Measurements from ENCODE around the gene MMP24OS.

The MMP24OS gene

DNA sequence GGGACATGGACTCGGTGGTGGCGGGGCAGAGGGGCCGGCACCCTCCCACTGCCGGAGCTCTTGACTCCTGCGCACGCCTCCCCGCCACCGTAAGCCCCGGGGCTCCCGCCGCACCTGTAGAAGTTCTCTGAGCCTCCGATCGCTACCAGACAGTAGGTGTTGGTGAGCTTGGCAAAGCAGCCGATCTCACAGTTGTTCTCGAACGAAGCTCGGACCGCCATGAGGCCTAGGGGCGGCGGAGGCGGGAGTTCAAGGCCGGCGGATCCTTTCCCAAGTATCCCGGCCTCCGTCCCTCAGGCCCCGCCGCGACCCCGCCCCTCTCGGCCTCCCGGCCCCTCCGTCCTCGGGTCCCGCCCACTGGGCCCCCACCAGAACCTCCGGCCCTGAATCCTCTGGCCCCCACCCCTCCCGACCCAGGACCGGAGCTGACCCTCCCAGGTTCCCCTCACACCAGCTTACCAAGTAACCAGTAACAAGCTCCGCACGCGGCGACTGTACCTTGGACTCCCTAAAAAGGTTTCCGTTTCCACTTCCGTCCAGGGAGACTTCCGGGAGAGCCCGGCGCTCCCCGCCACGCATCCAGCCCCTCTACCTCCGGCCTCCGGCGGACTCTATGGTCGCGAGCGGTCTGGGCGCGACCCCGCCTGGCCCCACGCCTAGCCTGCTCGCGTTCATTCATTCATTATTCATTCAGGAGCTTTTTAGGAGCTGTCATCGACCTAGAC, 6.5 kb upstream of the MMP24OS start, which contains the start of gene EIF6:
TSS of gene EIF6 (minus strand) at position 506 of the 725 bp plus-strand sequence. CDS start at position 221, 285 bp downstream.
- TF ChIP-seq NFRKB (IDR thresholded peaks at IDR 0.05) (no peak), SUZ12 (IDR thresholded peaks at IDR 0.05) (no peak), HDGF (IDR thresholded peaks at IDR 0.05; ENCODE audit: borderline replicate concordance) (no peak), ELF4 (IDR thresholded peaks at IDR 0.05) (peak; percentile 34; the same call in 1 of the 2 replicates), FOXM1 (IDR thresholded peaks at IDR 0.05; ENCODE audit: borderline replicate concordance) (no peak), L3MBTL2 (conservative IDR thresholded peaks at IDR 0.05) (peak; percentile 74), ARNT (IDR thresholded peaks at IDR 0.05) (no peak), ZNF384 (IDR thresholded peaks at IDR 0.05) (no peak), LEF1 (IDR thresholded peaks at IDR 0.05; ENCODE audit: borderline replicate concordance) (no peak)
- DNase-seq (ENCODE audit: extremely low spot score) = peak; percentile 93
- POLR2A ChIA-PET = interaction anchor here (1.0 to 2.3 kb wide), 11 partner anchors 9 to 170 kb away, joined by 3 to 17 read pairs (median 4); partner anchors contain the start of genes CEP250, EDEM2 and UQCC1
- CTCF ChIA-PET = interaction anchor here (0.7 to 1.0 kb wide), 3 partner anchors 20 to 140 kb away, joined by 3 to 4 read pairs (median 3); partner anchors contain the start of gene EDEM2

DNA sequence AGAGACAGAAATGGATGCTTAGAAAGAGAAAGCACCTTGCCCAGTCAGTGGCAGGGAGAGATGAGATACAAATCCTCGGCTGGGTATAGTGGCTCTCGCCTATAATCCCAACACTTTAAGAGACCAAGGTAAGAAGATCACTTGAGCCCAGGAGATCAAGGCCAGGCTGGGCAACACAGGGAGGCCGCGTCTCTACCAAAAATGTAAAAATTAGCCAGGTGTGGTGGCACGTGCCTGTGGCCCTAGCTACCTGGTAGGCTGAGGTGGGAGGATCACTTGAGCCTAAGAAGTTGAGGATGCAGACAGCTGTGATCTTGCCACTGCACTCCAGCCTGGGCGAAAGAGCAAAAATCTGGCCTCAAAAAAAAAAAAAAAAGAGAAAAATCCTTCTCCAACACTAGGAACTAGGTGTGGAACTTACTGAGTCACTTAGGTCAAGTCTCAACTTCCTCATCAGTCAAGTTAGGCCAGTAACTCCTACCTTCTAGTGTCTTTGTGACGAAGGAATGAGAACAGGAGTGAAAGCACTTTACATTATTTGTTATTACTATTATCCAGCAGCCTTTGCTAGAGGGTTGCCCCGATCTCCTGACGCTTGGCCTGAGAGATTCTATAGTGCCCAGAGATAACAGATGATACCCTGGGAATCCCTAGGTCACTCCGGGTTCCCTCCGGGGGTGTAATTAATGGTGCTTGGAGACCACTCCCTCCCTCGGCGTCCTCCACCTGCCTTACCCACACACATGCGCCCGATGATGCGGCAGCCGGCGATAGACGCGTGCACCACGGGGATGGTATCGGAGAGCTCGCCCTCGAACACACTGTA, 5.7 kb upstream of the MMP24OS start:
- no peak for DNase-seq (ENCODE audit: extremely low spot score)
- CTCF ChIA-PET = interaction anchor here (0.7 kb wide), 1 partner anchor 179 kb away, joined by 3 read pairs; no protein-coding TSS in a partner anchor
- POLR2A ChIA-PET = interaction anchor here (1.0 to 2.3 kb wide), 8 partner anchors 9 to 171 kb away, joined by 3 to 17 read pairs (median 6); partner anchors contain the start of genes CEP250 and UQCC1
- TF ChIP-seq FOXM1 (IDR thresholded peaks at IDR 0.05; ENCODE audit: borderline replicate concordance) (no peak), L3MBTL2 (conservative IDR thresholded peaks at IDR 0.05) (no peak), SUZ12 (IDR thresholded peaks at IDR 0.05) (no peak), FOXA1 (IDR thresholded peaks at IDR 0.05) (no peak), CTBP1 (IDR thresholded peaks at IDR 0.05; ENCODE audit: borderline replicate concordance) (no peak), TARDBP (IDR thresholded peaks at IDR 0.05) (no peak), BHLHE40 (IDR thresholded peaks at IDR 0.05; ENCODE audit: borderline replicate concordance) (no peak), HDGF (IDR thresholded peaks at IDR 0.05; ENCODE audit: borderline replicate concordance) (no peak), FOXK2 (IDR thresholded peaks at IDR 0.05) (no peak), ARNT (IDR thresholded peaks at IDR 0.05) (no peak), SP1 (IDR thresholded peaks at IDR 0.05) (no peak), ELF4 (IDR thresholded peaks at IDR 0.05) (no peak), NFRKB (IDR thresholded peaks at IDR 0.05) (no peak)
- TF ChIP-seq, protein P1, sequence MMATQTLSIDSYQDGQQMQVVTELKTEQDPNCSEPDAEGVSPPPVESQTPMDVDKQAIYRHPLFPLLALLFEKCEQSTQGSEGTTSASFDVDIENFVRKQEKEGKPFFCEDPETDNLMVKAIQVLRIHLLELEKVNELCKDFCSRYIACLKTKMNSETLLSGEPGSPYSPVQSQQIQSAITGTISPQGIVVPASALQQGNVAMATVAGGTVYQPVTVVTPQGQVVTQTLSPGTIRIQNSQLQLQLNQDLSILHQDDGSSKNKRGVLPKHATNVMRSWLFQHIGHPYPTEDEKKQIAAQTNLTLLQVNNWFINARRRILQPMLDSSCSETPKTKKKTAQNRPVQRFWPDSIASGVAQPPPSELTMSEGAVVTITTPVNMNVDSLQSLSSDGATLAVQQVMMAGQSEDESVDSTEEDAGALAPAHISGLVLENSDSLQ (IDR thresholded peaks at IDR 0.05) = no peak

DNA sequence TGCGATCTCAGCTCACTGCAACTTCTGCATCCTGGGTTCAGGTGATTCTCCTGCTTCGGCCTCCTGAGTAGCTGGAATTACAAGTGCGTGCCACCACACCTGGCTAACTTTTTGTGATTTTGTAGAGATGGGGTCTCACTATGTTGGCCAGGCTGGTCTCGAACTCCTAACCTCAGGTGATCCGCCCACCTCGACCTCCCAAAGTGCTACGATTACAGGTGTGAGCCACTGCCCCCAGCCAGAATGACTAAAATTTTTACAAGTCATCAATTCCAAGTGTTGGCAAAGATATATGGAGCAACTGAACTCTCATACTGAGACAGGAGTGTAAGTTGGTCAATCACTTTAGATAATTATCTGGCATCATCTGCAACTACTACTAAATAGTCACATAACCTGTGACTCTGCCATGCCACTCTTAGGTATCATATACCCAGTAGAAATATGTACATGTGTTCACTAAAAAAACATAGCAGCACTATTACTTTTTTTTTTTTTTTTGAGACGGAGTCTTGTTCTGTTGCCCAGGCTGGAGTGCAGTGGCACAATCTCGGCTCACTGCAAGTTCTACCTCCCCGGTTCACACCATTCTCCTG, 3.7 kb upstream of the MMP24OS start:
- TF ChIP-seq BHLHE40 (IDR thresholded peaks at IDR 0.05; ENCODE audit: borderline replicate concordance) (no peak), FOXK2 (IDR thresholded peaks at IDR 0.05) (no peak), HDGF (IDR thresholded peaks at IDR 0.05; ENCODE audit: borderline replicate concordance) (no peak), NFRKB (IDR thresholded peaks at IDR 0.05) (no peak), TARDBP (IDR thresholded peaks at IDR 0.05) (no peak), ARNT (IDR thresholded peaks at IDR 0.05) (no peak), SUZ12 (IDR thresholded peaks at IDR 0.05) (no peak), LEF1 (IDR thresholded peaks at IDR 0.05; ENCODE audit: borderline replicate concordance) (no peak), SP1 (IDR thresholded peaks at IDR 0.05) (no peak), FOXM1 (IDR thresholded peaks at IDR 0.05; ENCODE audit: borderline replicate concordance) (no peak), ELF4 (IDR thresholded peaks at IDR 0.05) (no peak), ZNF384 (IDR thresholded peaks at IDR 0.05) (no peak), L3MBTL2 (conservative IDR thresholded peaks at IDR 0.05) (no peak), CTBP1 (IDR thresholded peaks at IDR 0.05; ENCODE audit: borderline replicate concordance) (no peak), FOXA1 (IDR thresholded peaks at IDR 0.05) (no peak)
- TF ChIP-seq, protein P1 (IDR thresholded peaks at IDR 0.05) = no peak
- no peak for DNase-seq (ENCODE audit: extremely low spot score)
- CTCF ChIA-PET = no interaction called here
- POLR2A ChIA-PET = no interaction called here

DNA sequence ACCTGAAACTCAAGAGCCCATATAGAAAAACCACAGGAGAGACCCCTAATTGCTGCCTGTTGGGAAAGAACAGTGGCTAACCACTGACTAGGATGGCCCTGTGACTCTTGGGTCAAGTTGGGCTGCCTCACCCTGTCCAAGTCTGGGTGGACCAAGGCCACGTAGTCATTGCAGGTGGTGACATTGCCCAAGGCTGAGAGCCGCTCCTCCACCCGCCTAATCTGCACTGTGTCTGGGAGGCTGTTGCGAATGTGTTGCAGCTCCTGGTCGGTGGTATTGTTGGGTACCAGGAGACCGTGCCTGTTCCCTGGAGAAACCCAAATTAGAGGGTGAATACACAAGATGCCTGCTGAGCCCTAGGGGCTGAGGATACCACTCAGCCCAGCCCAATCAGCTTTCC, 2.6 kb upstream of the MMP24OS start:
- CTCF ChIA-PET = interaction anchor here (0.7 kb wide), 1 partner anchor 137 kb away, joined by 5 read pairs; no protein-coding TSS in a partner anchor
- POLR2A ChIA-PET = no interaction called here
- TF ChIP-seq FOXK2 (IDR thresholded peaks at IDR 0.05) (no peak), SP1 (IDR thresholded peaks at IDR 0.05) (no peak), SUZ12 (IDR thresholded peaks at IDR 0.05) (no peak), TARDBP (IDR thresholded peaks at IDR 0.05) (no peak), L3MBTL2 (conservative IDR thresholded peaks at IDR 0.05) (no peak), FOXM1 (IDR thresholded peaks at IDR 0.05; ENCODE audit: borderline replicate concordance) (no peak), FOXA1 (IDR thresholded peaks at IDR 0.05) (no peak), NFRKB (IDR thresholded peaks at IDR 0.05) (no peak), ZNF384 (IDR thresholded peaks at IDR 0.05) (no peak), ARNT (IDR thresholded peaks at IDR 0.05) (no peak), ELF4 (IDR thresholded peaks at IDR 0.05) (no peak), HDGF (IDR thresholded peaks at IDR 0.05; ENCODE audit: borderline replicate concordance) (no peak), LEF1 (IDR thresholded peaks at IDR 0.05; ENCODE audit: borderline replicate concordance) (no peak)
- TF ChIP-seq, protein P1 (IDR thresholded peaks at IDR 0.05) = no peak
- DNase-seq (ENCODE audit: extremely low spot score) = no peak

Measured in HEK293T (cell line).